Activated T-cell treated with anti-CD3 and anti-CD28 coated beads for 4 hours (primary cell): ENCODE results near the gene GAGE10.
A peak's percentile ranks its signal among the peaks of the same experiment; 100 is the strongest.

ENCODE experiments used
- DNase-seq: peaks from one replicate; pipeline ENCODE4 v3.0.0-alpha.2; 2020

Gene GAGE10, protein sequence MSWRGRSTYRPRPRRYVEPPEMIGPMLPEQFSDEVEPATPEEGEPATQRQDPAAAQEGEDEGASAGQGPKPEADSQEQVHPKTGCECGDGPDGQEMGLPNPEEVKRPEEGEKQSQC

DNA sequence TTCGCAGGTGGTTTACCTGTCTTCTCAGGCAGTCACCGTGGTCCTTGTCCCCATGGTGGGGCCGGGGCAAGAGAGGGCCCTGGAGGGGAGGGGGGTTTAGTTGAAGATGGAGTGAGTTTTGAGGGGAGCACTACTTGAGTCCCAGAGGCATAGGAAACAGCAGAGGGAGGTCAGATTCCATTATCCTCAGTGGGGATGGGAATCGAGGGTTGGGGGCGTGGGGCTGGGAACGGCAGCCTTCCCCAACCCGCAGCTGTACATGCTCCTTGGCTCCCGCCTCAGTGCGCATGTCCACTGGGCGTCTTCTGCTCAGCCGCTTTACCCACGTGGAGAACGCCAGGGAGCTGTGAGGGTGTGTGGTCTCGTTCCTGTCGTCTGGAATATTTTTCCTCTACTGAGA, at the start of gene GAGE10:
GAGE10 (plus strand) TSS at position 301 of the 400 bp plus-strand sequence. CDS start 1,214 bp downstream, outside the sequence.
- no peak for DNase-seq

DNA sequence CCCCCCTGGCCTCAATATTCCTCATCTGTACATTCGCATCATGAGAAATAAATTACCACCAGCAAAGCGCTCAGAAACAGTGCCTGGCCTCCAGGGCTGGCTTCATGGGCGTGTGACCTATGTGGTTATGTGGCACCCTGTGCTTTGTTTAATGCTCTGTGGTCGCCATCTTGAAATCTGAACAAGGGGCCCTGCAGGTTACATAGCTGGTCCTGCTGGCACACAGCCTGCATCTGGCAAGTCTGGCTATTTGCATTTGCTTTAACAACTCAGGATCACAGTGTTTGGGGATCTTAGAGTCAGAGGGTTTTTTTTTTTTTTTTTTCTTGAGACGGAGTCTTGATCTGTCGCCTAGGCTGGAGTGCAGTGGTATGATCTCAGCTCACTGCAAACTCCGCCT, 48.8 kb upstream of the GAGE10 start:
- DNase-seq, result no peak

DNA sequence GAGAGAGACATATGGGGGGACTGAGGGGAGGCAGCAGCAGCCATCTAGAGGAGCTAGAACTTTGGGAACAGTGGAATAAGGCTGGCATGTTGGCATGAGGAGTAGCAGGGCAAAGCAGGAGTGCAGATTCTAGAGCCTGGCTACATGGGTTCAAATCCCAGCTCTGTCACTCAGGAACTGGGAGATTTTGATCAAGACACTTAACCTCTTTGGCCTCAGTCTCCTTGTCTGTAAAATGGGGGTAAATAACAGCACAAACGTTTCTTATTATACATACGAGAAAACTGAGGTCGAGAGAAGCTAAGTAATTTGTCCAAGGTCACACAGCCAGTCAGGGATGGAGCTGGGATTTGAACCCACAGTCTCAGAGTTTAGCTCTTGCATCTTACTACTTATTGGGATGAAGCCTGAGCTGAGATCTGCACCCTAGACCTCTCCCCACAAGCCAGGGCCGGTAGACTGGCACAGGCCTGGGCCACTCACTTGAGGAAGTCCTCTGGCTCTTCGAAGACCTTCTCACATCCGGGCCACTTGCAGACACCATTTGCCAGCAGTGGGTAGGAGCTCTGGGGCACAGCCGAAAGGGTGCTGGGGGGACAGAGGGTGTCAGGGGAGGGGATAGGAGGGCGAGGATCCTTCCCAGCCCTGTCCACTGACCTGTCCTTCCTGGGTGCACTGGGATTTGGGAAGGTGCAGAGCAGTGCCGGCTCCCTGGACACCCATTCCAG, 47.0 kb upstream of the GAGE10 start:
- DNase-seq, result no peak

DNA sequence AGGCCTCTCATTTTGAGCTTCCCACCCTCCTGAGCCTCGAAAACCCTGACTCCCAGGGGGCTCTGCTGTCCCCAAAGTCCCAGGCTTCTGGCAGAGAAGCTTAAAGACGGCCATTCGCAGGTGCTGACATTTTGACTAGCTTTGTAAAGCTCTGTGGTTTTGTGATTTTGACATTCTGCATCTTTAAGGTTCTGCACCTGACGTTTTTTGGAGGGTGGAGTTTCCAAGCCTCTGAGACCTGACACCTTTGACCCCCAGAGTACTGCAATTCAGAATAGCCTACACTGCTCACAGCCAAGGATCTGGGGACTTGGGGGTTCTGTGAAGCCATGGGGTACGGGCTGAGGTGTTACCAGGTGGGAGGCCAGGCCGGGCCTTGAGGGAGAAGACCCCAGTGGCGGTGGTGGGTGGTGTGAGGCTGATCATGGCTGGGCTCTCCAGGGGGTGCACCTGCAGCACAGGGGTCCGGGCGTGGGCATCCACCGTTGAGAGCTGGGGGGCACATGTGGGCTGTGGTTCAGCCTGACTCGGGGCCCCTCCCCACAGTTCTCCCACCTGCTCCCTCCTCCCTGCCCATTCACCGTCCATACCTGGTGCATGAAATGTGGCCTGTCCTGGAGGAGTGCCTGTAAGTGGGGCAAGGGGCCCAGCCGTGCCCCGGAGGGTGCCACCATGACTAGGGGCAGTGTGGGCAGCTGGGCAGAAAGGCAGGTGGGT, 46.2 kb upstream of the GAGE10 start:
- no peak for DNase-seq

DNA sequence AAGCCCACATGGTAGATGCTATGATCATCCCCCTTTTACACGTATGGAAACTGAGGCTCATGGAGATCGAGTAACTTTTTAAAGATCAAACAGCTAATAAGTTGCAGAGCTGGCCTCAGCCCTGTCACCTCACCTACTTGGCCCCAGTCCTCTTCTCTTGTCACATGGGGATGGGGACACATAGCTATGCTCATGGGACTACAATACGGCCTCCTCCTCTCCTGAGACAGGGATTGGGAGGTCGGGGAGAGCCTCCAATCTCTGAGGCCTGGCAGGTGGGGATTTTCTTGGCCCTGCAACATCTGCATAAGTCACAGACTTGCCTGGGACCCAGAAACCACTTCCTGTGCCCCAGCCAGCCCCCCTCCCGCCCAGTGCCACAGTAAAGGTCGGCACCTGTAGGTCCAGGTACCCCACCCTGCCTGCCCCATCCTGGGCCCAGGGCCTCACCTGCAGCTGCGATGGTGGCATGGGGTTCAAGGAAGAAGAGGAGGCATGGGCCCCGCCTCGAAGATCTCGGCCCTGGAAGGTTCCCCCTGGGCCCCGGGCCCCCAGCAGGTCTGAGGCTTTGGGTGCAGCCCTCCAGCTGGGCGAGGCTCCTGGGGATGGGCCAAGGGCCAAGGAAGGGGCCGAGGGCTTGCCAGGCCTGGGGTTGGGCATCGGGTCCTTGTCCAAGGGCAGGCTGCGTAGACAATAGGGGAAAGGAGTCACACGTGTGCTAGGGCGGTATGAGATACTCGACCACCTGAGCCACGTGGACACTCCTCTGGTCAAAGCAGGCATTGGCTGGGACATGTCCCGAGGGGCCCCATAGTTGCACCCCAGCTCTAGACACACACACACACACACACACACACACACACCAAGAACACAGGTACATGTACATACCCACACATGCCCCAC, 45.3 kb upstream of the GAGE10 start:
- DNase-seq, result no peak

DNA sequence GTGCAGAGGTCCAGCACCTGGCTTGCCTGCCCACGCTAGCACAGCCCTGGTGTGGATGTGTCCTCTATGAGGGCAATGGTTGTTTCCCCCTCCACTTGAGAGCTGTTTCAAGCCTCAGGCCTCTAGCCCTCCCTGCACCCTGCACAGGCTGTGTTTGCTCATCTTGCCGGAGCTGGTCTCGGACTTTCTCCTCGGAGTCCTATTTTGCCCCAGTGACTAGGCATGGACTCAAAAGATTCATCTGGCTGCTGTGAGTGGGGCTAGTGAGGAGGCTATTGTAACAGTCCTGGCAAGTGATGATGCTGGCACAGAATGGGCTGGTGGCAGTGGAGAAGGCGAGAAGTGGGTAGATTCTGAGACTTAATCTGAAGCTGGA, 44.7 kb upstream of the GAGE10 start:
- DNase-seq, result no peak

DNA sequence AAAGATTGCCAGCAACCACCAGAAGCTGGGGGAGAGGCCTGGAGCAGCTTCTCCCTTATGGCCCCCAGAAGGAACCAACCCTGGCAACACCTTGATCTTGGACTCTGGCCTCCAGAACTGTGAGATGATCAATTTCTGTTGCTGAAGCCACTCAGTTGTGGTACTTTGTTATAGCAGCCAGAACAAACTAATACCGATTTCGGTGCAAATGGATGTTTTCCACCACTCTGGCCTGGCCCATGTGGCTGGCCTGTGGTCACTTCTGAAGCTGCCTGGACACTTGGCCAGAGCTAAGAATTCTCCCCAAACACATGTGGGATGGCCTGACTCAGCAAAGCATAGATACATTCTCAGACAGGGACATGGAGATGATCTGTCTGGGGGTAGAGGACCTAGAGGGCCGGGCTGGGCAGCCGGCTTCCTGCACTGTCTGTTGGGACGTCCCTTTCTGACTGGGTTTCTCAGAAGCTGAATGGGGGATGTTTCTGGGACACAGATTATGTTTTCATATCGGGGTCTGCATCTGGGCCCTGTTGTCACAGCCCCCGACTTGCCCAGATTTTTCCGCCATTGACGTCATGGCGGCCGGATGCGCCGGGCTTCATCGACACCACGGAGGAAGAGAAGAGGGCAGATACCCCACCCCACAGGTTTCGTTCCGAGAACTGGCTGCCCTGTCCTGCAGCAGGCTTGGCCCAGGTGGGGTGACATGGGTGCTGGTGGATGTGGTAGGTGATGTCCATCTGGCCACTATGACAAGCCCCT, 43.0 kb upstream of the GAGE10 start:
- DNase-seq, result no peak

DNA sequence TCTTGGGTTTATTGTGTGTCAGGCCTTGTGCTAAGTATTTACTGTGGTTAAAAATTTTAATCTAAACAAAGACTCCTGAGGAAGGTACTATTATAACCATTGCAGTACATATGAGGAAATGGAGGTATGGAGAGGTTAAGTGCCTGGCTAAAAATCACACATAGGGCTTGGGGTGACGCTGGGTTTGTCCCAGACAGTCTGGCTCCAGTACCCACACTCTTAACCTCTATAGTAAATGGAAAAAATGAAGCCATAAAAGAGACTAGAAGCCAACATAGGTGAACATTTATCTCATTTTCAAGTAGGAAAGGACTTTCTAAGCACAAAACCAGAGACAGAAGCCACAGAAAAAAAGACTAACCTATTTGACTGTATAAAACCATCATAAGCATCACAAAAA, 40.8 kb upstream of the GAGE10 start:
- no peak for DNase-seq

DNA sequence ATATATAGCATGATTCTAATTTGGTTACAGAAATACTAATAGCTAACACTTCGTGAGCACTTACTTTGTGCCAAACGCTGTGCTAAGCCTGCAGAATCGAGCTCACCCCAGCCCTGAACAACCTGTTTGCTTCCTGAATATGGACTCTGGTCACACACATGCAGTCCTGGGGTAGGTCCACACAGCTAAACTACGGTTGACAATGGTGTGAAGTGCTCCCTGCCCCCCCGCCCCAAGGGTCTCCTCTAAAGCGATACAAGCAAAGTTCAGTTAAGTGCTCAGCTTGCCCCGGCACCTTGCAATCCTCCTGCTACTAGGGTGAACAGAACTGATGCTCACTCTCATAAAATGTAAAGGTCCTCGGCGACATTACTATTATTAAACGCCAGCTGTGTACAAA, 39.8 kb upstream of the GAGE10 start:
- DNase-seq, result no peak

DNA sequence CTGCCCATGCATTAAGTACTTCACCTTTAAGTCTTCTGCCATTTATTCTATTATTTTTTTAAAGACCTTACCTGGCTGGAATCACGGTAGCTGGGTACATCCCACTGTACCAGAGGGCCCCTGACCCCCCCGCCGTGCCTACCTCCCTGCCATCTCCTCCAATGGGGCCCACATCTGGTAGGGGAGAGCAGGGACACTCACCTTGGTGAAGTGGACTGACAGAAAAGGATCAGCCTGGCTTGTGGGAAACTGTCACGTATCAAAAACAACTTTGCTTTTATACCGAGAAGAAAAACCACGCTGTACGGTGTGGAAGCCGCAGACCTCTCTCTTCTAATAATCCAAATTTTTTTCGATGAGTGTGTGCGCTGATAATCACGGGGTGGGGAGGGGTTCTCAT, 39.0 kb upstream of the GAGE10 start, which contains the start of gene FOXP3:
FOXP3 (minus strand) TSS at position 251 of the 400 bp plus-strand sequence. CDS start 6,205 bp downstream, outside the sequence.
- DNase-seq, result no peak

DNA sequence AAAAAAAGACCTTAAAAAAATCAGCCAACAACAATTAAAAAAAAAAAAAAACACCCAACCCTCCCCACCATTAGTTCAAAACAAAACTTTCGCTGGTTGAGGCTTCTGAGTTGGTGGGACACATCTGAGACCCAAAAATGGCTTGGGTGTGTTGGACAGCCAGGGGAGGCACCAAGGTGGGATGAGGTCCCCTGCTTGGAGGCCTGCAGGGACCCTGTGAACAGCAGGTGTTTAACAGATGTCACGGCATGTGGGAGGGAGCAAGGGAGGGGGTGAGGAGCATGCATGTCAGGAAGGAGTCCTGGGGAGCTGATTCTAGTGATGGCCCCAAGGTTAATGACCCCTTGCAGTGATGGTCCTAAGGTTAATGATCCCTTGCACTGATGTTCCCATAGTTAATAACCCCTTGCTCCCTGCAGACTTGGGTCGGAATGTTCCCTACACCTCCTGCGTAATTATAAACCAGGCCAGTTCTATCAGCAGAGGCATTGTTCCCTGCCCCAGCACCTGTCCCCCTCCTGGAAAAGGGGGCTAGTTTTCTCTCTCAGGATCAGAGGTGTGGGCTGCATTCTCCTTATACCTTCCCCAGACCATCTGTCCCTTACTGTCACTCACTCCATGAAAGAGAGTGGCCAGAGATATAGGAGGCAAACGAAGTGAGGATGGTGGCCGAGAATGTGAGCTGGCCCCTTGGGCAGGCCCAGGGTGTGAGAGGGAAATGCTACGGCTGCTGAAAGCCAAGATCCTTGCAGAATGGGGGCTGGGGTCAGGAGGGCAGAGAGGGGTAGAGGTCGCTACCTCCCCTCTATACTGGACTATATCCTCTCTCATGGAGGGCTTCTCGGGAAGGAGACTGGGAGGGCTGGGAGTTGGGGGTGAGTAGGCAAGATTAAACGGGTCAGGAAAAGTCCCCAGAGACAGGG, 36.7 kb upstream of the GAGE10 start:
- DNase-seq, result no peak

DNA sequence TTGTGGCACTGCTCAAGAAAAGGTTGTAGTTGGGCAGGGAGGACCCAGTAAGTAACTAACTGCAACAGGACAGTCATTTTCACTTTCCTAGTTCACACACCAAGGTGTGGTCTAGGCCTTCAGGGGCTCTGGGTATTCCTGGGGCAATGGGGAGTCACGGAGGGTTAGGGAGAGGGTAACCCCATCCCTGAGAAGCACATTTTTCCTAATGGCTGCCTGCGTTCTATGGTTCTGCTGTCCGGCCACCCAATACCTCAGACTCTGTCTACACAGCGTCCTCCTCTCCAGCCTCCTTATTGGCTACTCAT, 34.8 kb upstream of the GAGE10 start:
- no peak for DNase-seq

DNA sequence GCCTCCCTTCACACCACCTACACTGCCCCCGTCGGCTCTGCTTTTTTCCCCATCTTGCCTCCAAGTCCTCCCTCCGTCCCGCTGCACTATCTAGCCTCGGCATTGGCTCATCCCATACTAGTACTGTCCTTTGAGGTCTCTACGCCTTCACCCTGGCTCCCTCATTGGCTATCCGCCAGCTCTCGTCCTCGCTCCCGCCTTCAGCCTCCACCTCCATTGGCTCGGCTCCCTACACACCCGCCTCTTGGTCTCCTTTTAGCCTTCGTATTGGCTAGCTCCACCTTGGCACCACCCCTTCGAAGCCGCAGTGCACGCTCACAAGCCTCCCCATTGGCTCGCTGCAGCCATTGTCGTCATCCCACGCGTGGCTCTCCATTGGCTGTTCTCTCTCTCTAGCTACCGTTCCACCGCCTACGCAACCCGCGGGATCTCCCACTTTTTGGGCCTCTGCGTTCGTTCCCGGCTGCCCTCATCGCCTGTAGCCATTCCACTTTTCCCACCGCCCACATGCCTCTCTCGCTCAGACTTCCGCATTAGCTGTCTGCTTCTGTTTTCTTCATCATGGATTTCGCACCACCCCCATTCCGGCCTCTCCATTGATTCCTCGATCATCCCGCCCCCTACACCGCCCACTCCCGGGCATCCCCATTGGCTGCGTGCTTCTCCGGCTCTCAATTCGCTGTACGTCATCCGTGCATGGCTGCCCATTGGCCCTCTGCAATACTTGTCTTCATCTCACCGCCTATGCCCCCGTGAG, 34.3 kb upstream of the GAGE10 start:
- DNase-seq, result peak; percentile 89

DNA sequence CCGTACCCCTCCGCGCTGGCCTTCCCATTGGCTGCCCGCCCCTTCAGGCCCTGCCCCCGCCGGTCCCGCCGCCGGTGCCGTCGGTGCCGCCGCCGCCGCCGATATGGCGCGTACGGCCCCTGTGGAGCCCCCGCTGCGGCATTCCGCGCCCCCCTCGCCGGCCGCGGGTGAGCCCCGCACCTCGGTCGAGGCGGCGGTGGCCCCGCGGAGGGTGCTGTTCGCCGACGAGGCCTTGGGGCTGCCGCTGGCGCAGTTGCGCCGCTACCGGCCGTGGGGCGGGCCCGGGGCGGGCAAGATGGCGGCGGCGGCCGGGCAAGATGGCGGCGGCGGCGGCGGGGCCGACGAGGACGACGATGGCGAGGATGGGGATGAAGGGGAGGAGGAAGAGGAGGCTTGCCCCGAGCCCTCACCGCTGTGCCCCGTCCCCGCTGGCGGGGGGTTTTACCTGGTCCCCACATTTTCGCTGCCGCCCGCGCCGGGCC, 33.6 kb upstream of the GAGE10 start, which contains the start of gene PPP1R3F:
PPP1R3F (plus strand) TSS at position 27 of the 482 bp plus-strand sequence; CDS start at position 104, 77 bp downstream.
- DNase-seq, result no peak

DNA sequence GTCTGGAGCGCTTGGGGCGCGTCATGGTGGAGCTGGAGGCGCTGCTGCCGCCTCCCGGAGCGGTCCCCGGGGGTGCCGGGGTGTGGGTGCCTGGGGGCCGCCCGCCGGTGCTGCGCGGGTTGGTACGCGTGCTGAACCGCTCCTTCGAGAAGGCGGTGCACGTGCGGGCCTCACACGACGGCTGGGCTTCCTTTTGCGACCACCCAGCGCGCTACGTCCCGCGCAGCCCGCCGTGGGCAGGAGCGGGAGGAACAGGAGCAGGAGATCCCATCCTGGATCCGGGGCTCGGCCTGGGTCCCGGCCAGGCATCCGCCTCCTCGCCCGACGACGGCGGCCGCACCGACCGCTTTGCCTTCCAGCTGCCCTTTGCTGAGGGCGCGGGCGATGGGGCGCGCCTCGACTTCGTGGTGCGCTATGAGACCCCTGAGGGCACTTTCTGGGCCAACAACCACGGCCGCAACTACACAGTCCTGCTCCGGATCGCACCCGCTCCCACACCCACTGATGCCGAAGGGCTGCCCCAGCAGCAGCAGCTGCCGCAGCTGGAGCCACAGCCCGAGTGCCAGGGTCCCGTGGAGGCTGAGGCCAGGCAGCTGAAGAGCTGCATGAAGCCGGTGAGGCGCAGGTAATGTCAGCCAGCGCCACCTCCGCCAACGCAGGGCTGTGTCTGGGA, 33.1 kb upstream of the GAGE10 start:
- no peak for DNase-seq

DNA sequence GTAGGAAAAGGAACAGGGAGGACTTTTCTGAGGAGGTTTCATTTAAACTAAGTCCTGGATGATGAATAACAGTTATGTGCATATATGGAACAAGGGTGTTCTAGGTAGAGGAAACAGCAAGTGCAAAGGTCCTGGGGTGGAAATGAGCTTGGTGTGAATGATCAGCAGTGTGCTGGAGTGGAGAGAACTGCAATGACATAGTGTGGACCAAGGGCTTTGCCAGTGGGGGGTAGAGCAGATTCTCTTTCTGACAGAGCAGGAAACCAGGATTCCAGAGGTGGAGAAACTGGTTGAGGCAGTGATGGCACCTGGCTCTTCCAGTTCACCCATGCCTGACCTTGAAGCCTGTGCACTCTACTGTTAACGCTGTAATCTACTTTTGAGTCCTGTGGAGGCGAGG, 32.1 kb upstream of the GAGE10 start:
- no peak for DNase-seq

DNA sequence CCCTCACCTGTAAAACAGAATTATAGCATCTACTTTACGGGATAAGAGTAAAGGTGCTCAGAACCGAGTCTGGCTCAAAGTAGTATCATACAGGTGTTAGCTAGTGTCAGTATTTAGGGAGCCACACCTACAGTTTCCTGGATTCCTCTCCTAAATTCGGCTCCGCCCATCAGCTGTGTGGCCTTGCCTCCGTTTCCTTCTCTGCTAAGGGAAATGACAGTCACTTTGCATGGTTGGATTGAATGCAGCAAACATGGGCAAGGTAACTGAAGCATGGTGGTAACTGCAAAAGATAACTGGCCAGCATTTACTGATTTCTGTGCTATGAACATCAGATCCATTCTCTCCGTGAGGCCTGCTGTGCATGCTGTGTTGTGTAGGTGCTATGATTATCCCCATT, 31.0 kb upstream of the GAGE10 start:
- DNase-seq, result no peak

DNA sequence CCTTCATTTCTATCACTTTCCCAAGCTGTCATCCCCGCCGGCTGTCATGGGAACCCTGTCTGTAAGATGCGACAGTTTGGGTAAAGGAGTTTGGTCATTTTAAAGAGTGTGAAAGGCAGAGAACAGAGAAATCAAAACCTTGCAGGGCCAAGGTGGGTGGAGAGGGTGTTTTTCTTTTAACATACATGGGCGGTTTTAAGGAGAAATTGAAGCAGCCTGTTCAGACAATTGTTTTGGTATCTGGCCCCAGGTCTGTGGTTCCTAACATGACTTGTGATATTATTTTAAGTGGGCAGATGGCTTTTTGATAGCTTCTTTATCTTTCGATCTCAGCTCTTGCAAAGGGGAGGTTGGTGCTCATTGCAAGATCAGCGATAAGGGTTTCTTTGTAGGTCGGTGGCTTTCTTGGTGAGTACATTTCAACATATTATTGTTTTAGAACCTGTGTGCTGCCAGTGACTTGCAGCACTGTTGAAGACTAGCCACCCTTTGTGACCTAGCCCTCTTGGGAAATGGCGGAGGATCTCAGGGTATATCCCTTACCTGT, 30.2 kb upstream of the GAGE10 start:
- DNase-seq, result no peak

DNA sequence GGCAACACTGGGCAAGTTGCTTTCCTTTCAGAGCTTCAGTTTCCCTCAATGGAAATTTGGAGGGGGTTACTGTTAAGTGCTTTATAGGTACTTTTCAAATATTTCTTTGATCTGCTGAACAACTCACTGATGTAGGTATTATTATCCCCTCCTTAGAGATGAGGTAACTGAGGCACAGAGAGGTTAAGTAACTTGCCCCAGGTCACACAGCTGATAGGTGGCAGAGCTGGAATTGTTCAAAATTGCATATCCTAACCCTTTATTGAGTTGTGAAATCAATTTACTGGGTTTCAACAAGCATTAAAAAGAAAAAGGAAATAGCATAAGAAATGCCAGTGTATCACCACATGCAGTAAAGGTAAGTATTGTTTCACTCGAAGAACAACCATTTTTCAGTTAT, 27.2 kb upstream of the GAGE10 start:
- DNase-seq, result no peak
